Transverse colon (tissue), 4 donors: ENCODE data around the gene CADM3. TPM values are rescaled to one million over a fixed set of nuclear protein-coding genes. Genes with fewer than 3 reads are reported as not detected.

Source experiments
- DNase-seq: peaks from one replicate; pipeline ENCODE4 v3.0.0-alpha.2; 2019
- H3K27ac ChIP-seq, 4 donors: fragments of 200-600 bp; sonication (generic); 2 replicates each; pipeline ENCODE4 v1.5.1; 2016 to 2018; ENCODE audit warnings: inconsistent platforms in 4 of 4
- H3K27me3 ChIP-seq: fragments of 200-600 bp; sonication (generic); 2 replicates; pipeline ENCODE4 v1.5.1; 2017; ENCODE audit warnings: inconsistent platforms
- H3K36me3 ChIP-seq, 4 donors: fragments of 200-600 bp; sonication (generic); 2 replicates each; pipeline ENCODE4 v1.5.1; 2017 to 2019; ENCODE audit warnings: inconsistent platforms in 4 of 4
- H3K4me1 ChIP-seq, 4 donors: fragments of 200-600 bp; sonication (generic); 2 replicates each; pipeline ENCODE4 v1.5.1; 2017 to 2020; ENCODE audit warnings: inconsistent platforms in 4 of 4
- H3K4me3 ChIP-seq, 4 donors: fragments of 200-600 bp; sonication (generic); 1 replicate in 1 of 4; 2 replicates in 3 of 4; pipeline versions ENCODE4 v1.5.1 to v1.6.1; 2017 to 2019; ENCODE audit warnings: inconsistent platforms in 4 of 4
- H3K9me3 ChIP-seq, 2 donors: fragments of 200-600 bp; sonication (generic); 2 replicates each; pipeline ENCODE4 v1.5.1; 2017 to 2019; ENCODE audit warnings: inconsistent platforms in 2 of 2
- EP300 ChIP-seq: sonication (generic); formaldehyde crosslinking; IDR thresholded peaks from one replicate; pipeline ENCODE4 v1.6.1; 2017; ENCODE audit warnings: antibody characterized with exemption, low read depth
- POLR2A ChIP-seq: fragments of 450-650 bp; IDR thresholded peaks from one replicate; pipeline ENCODE4 v1.6.1; 2016; ENCODE audit warnings: antibody characterized with exemption, mild to moderate bottlenecking, moderate library complexity
- POLR2AphosphoS5 ChIP-seq, 3 donors: sonication (generic); formaldehyde crosslinking; IDR thresholded peaks; one replicate each; pipeline ENCODE4 v1.6.1; 2016; ENCODE audit warnings: antibody characterized with exemption in 3 of 3
- WGBS, 2 donors: methylation state at CpG; one replicate each; pipeline ENCODE4 v1.1.5; 2018; ENCODE audit warnings: low coverage in 1 of 2; 5-methylcytosine and 5-hydroxymethylcytosine counted together
- in situ Hi-C, 4 donors: fragments of 200-750 bp; cut with MboI; loops; one replicate each; pipeline versions ENCODE4 v1.15.0 to v1.15.1; 2017; ENCODE audit warnings: low sequenced_read_pairs in 3 of 4, low pct_ligation_motif_present in 1 of 4, low pct_unique_long_range_greater_than_20kb in 1 of 4
- intact Hi-C: fragments of 100-400 bp; cut with DNase I; formaldehyde crosslinking; loops from one replicate; pipeline ENCODE4 v1.15.1; 2023; ENCODE audit warnings: low total_unique reads
- total RNA-seq, 4 donors: library from RNA; depleted of rRNA; stranded (reverse); fragments of >200 nt; gene quantifications; one replicate each; pipeline ENCODE4 v1.1.0, GENCODE V29; 2016
- TF ChIP-seq, protein P1 (sequence below), 5 experiments: fragments of 200-600 bp in 3 of 5; fragments of 450-650 bp in 2 of 5; sonication (generic) in 3 of 5; IDR thresholded peaks; 1 replicate in 2 of 5; 2 replicates in 3 of 5; pipeline ENCODE4 v1.5.1; 2016 to 2017; ENCODE audit warnings: antibody characterized with exemption in 5 of 5, inconsistent platforms in 3 of 5, mild to moderate bottlenecking in 2 of 5, moderate library complexity in 1 of 5

Gene CADM3
- total RNA-seq, 4 donors from 2014 or later = 3.4 to 6.5 (median 5.1) TPM

DNA sequence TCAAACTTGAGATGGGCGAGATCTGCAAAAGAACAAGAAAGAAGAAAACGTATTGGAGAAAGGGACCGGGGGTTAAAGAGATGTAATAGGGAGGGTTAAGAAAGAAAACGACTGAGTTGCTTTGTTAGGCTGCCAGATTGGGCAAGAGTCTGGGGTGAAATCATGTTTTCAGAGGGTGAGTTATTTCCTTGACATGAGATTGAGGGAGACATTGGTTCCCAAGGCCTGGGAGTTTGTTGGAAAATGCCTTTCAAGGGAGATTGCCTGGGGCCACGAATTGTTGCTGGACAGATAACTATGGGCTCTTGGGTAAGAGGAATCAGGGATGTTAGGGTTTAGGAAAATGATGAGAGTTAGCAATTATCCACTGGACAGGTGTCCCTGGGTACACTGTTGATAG, 776 bp upstream of the CADM3 start:
- Histone ChIP-seq H3K4me1 (peaks cover 0 to 4% (median 0%) of the 10 kb centered on the region in 4 donors), H3K27me3 (peaks cover 40% of the 10 kb centered on the region), H3K36me3 (no peaks in the 10 kb centered on the region), H3K27ac (no peak overlapping the region), H3K4me3 (no peak overlapping the region), H3K9me3 (no peaks in the 10 kb centered on the region)
- TF ChIP-seq, protein P1, sequence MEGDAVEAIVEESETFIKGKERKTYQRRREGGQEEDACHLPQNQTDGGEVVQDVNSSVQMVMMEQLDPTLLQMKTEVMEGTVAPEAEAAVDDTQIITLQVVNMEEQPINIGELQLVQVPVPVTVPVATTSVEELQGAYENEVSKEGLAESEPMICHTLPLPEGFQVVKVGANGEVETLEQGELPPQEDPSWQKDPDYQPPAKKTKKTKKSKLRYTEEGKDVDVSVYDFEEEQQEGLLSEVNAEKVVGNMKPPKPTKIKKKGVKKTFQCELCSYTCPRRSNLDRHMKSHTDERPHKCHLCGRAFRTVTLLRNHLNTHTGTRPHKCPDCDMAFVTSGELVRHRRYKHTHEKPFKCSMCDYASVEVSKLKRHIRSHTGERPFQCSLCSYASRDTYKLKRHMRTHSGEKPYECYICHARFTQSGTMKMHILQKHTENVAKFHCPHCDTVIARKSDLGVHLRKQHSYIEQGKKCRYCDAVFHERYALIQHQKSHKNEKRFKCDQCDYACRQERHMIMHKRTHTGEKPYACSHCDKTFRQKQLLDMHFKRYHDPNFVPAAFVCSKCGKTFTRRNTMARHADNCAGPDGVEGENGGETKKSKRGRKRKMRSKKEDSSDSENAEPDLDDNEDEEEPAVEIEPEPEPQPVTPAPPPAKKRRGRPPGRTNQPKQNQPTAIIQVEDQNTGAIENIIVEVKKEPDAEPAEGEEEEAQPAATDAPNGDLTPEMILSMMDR (IDR thresholded peaks at IDR 0.05) = no peak
- TF ChIP-seq EP300 (no peak), POLR2AphosphoS5 (IDR thresholded peaks at IDR 0.05) (no peak), POLR2A (no peak)
- WGBS, 2 donors = 56 to 69% methylated on average over 5 of the region's 5 CpGs
- intact Hi-C loops = no loop called here
- no peak for DNase-seq
- in situ Hi-C loops = no loop called here

DNA sequence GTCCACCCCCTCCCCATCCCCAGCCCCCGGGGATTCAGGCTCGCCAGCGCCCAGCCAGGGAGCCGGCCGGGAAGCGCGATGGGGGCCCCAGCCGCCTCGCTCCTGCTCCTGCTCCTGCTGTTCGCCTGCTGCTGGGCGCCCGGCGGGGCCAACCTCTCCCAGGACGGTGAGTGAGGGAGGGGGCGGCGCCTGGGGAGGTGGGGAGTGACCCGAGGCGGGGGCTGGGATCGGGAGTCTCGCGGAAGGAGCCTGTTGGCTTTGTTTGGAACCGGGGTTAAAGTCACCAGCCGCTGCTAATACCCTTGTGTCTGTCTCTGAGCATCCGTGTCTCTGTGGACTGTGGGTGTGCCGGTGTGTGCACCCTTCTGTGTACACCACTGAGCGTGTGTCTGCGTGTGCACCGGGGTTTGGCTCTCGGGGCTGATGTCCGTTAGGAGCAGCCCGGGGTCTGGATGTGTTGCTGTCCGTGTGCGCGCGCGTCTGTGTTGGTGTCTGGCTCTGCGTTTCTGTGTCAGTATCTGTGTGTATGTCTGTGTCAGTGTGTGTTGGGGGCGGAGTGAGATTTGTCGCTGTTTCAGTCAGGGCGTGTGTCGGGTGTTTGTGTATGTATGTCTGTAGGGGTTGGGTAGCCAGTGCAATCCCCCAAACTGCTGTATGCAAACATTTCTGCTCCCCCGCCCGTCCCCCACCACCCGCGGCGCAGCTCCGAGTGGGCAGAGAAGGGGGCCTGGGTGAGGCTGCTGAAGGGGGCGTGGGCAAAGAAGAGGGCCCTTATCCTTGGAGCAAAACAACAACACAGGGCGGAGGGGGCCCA, 480 bp downstream of the CADM3 start:
- H3K4me1 ChIP-seq = peaks cover 0 to 4% (median 0%) of the 10 kb centered on the region in 4 donors
- peaks cover 40% of the 10 kb centered on the region for H3K27me3 ChIP-seq

DNA sequence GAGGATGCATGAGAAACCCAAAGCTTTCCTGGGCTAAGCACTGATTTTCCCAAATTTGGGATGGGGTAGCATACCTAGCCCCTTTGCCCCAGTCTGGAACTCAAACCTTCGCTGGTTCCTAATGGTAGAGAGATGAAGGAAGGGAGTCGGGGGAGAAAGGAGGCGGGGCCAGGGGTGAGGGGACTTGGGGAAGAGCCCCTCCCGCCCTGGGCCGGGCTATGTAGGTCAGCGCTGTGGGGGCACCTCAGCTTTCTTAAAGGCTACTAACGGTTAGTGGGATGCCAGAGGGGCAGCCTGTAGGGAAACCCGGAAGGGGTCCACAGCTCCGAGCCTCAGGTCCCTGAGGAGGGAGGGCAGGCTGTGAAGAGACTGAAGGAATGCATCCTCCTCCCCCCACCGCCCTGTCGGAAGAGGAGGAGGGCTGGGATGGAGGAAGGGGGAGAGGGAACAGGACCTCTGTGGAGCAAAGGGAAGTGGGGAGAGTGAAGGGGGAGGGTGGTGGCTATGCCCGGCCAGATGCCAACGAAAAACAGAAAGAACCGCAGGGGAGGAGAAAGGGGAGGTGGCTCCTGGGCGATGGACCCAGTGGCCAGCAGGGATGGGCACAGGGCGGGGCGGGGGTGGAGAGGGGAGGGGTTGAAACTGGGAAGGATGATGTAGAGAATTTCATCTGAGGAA, 1.3 kb downstream of the CADM3 start:
- TF ChIP-seq, protein P1 (IDR thresholded peaks at IDR 0.05) = no peak
- TF ChIP-seq EP300 = no peak
- no peak for TF ChIP-seq POLR2A
- TF ChIP-seq POLR2AphosphoS5 (IDR thresholded peaks at IDR 0.05) = no peak
- peaks cover 40% of the 10 kb centered on the region for H3K27me3 ChIP-seq
- H3K27ac ChIP-seq = peak overlapping the region in 2 of 4 donors; percentile 26 to 51
- no peak for DNase-seq
- in situ Hi-C loops (no loop called here), intact Hi-C loops (no loop called here)
- peak overlapping the region in 3 of 4 donors; percentile 1 to 41 (median 28) for H3K4me3 ChIP-seq
- H3K4me1 ChIP-seq = peaks cover 0 to 4% (median 0%) of the 10 kb centered on the region in 4 donors
- H3K9me3 ChIP-seq = no peaks in the 10 kb centered on the region
- H3K36me3 ChIP-seq = no peaks in the 10 kb centered on the region
- WGBS, 2 donors = 0 to 10% methylated on average over 4 to 15 of the region's 17 CpGs

More for the DNA sequence above, 480 bp downstream of the CADM3 start:
- WGBS, 2 donors = 0 to 9% methylated on average over 1 to 49 of the region's 49 CpGs
- Histone ChIP-seq H3K4me3 (peak overlapping the region in 3 of 4 donors; percentile 21 to 41 (median 28)), H3K36me3 (no peaks in the 10 kb centered on the region), H3K9me3 (no peaks in the 10 kb centered on the region), H3K27ac (peak overlapping the region in 2 of 4 donors; percentile 35 to 61)
- TF ChIP-seq EP300 (no peak), POLR2A (no peak), POLR2AphosphoS5 (IDR thresholded peaks at IDR 0.05) (no peak)
- TF ChIP-seq, protein P1 (IDR thresholded peaks at IDR 0.05) = no peak
- in situ Hi-C loops = no loop called here
- no peak for DNase-seq
- intact Hi-C loops = no loop called here

DNA sequence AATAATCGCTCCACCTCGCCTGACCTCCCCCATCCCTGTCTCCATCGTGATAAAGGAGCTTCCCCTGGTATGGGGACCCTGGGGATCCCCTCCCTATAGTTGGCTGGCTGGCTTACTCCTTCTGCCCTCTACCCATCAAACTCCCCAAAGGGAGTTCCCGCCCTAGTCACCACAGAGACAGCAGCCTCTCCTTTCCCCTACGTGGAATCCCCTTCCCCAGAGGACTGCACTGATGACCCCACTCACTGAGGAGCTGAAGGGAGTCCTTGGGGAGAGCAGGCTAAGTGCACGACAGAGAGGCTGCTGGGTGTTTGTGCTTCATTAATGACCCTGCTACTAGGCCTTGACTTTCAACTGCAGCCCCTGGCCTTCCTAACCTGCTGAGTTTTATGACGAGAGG, 1.9 kb downstream of the CADM3 start:
- Histone ChIP-seq H3K9me3 (no peaks in the 10 kb centered on the region), H3K27ac (no peak overlapping the region), H3K4me1 (peaks cover 0 to 4% (median 0%) of the 10 kb centered on the region in 4 donors), H3K36me3 (no peaks in the 10 kb centered on the region), H3K27me3 (peaks cover 40% of the 10 kb centered on the region), H3K4me3 (peak overlapping the region in 1 of 4 donors; percentile 41)
- intact Hi-C loops = no loop called here
- TF ChIP-seq EP300 = no peak
- no peak for TF ChIP-seq POLR2AphosphoS5 (IDR thresholded peaks at IDR 0.05)
- TF ChIP-seq, protein P1 (IDR thresholded peaks at IDR 0.05) = no peak
- no peak for TF ChIP-seq POLR2A
- WGBS, 2 donors = 27 to 36% methylated on average over 2 to 7 of the region's 7 CpGs
- DNase-seq = no peak
- in situ Hi-C loops = no loop called here
